IPS DF 19.7 (cell line): Measurements from ENCODE around the gene TMEM9B.
A peak's percentile ranks its signal among the peaks of the same experiment; 100 is the strongest.
"Not testable (repeated sequence)": the region's sequence is repeated elsewhere in the genome, so short reads cannot be mapped to it uniquely, and the experiment has no call there.

ENCODE experiments used
- DNase-seq: peaks from one replicate; pipeline ENCODE4 v3.0.0-alpha.2; 2013; ENCODE audit warnings: low read depth, low spot score

Gene TMEM9B

GRCh38 chr11:8964324-8965320, at the start of gene TMEM9B:
TMEM9B (minus strand) TSS chr11:8964442; CDS start chr11:8964313, 129 bp downstream.
- DNase-seq = peak; percentile 54

GRCh38 chr11:9013373-9013772, 49.1 kb upstream of the TMEM9B start:
- DNase-seq = no peak

- not testable (repeated sequence) for DNase-seq
Observed at GRCh38 chr11:9009538-9009937, 45.3 kb upstream of the TMEM9B start.

- no peak for DNase-seq
Observed at GRCh38 chr11:9008661-9009060, 44.4 kb upstream of the TMEM9B start.

GRCh38 chr11:9008011-9008550, 43.8 kb upstream of the TMEM9B start:
- DNase-seq = no peak

- no peak for DNase-seq
Observed at GRCh38 chr11:9005087-9005486, 40.8 kb upstream of the TMEM9B start.

GRCh38 chr11:9004183-9004926, 40.1 kb upstream of the TMEM9B start:
- no peak for DNase-seq

- no peak for DNase-seq
Observed at GRCh38 chr11:9003573-9004182, 39.4 kb upstream of the TMEM9B start, which contains the start of gene NRIP3. NRIP3 (minus strand) TSS chr11:9004001; CDS start chr11:9003935, 66 bp downstream.

GRCh38 chr11:9002920-9003572, 38.8 kb upstream of the TMEM9B start:
- no peak for DNase-seq

GRCh38 chr11:9001736-9002135, 37.5 kb upstream of the TMEM9B start:
- DNase-seq = no peak

GRCh38 chr11:8998017-8998416, 33.8 kb upstream of the TMEM9B start:
- no peak for DNase-seq

- DNase-seq = no peak
Observed at GRCh38 chr11:8997451-8997850, 33.2 kb upstream of the TMEM9B start.

GRCh38 chr11:8989453-8989852, 25.2 kb upstream of the TMEM9B start:
- no peak for DNase-seq

GRCh38 chr11:8988329-8989234, 24.3 kb upstream of the TMEM9B start:
- DNase-seq = no peak

- DNase-seq = no peak
Observed at GRCh38 chr11:8987446-8987845, 23.2 kb upstream of the TMEM9B start.

- not testable (repeated sequence) for DNase-seq
Observed at GRCh38 chr11:8986772-8987171, 22.5 kb upstream of the TMEM9B start.

GRCh38 chr11:8985462-8985861, 21.2 kb upstream of the TMEM9B start:
- no peak for DNase-seq

- no peak for DNase-seq
Observed at GRCh38 chr11:8983552-8983951, 19.3 kb upstream of the TMEM9B start.

- DNase-seq = no peak
Observed at GRCh38 chr11:8980485-8980884, 16.2 kb upstream of the TMEM9B start.

- not testable (repeated sequence) for DNase-seq
Observed at GRCh38 chr11:8979365-8979764, 15.1 kb upstream of the TMEM9B start.
